CD4-positive, CD25-positive, alpha-beta regulatory T cell (primary cell): ENCODE measurements around the gene ATP1A4. TPM values are rescaled to one million over a fixed set of nuclear protein-coding genes. Genes with fewer than 3 reads are reported as not detected.

Experiments used
- ATAC-seq, 2 donors: fragments of 150-1000 bp; cut with Tn5 transposase; one replicate each; pipeline ENCODE4 v1.10.0; 2021; ENCODE audit warnings: low read depth in 2 of 2, moderate number of reproducible peaks in 2 of 2, moderate library complexity in 1 of 2
- DNase-seq, 3 donors: peaks; one replicate each; pipeline versions ENCODE4 v3.0.0 to v3.0.0-alpha.2; 2012 to 2022; ENCODE audit warnings: mixed read lengths in 1 of 3
- H3K27ac ChIP-seq: one replicate; pipeline ENCODE4 v1.7.0; 2013; ENCODE audit warnings: mild to moderate bottlenecking, low read length; ENCODE audit not compliant: insufficient read depth, poor library complexity, severe bottlenecking
- H3K27me3 ChIP-seq: one replicate; pipeline ENCODE4 v1.7.0; 2013; ENCODE audit warnings: low read length; ENCODE audit not compliant: control insufficient read depth, insufficient read depth
- H3K36me3 ChIP-seq: one replicate; pipeline ENCODE4 v1.7.0; 2013; ENCODE audit warnings: mild to moderate bottlenecking, low read length, moderate library complexity; ENCODE audit not compliant: control insufficient read depth, insufficient read depth
- H3K4me1 ChIP-seq: 2 replicates; pipeline ENCODE4 v1.7.0; 2013; ENCODE audit warnings: mild to moderate bottlenecking, low read length; ENCODE audit not compliant: insufficient read depth, control insufficient read depth, poor library complexity, severe bottlenecking
- H3K4me3 ChIP-seq: one replicate; pipeline ENCODE4 v1.7.0; 2013; ENCODE audit warnings: low read depth, mild to moderate bottlenecking, low read length, moderate library complexity
- H3K9me3 ChIP-seq, 2 experiments: 1 replicate in 1 of 2; 2 replicates in 1 of 2; pipeline ENCODE4 v1.7.0; 2013; ENCODE audit warnings: low read length in 2 of 2, mild to moderate bottlenecking in 1 of 2, moderate library complexity in 1 of 2; ENCODE audit not compliant: control insufficient read depth in 2 of 2
- H3K27ac Mint-ChIP-seq, 3 donors: one replicate each; pipeline ENCODE4 v1.8.0; 2020 to 2022; ENCODE audit warnings: mild to moderate bottlenecking in 3 of 3, mixed read lengths in 3 of 3, moderate library complexity in 2 of 3
- H3K27me3 Mint-ChIP-seq: one replicate; pipeline ENCODE4 v1.8.0; 2022; ENCODE audit warnings: mild to moderate bottlenecking, mixed read lengths
- H3K36me3 Mint-ChIP-seq: one replicate; pipeline ENCODE4 v1.8.0; 2020; ENCODE audit warnings: mixed read lengths
- H3K4me1 Mint-ChIP-seq, 4 donors: one replicate each; pipeline ENCODE4 v1.8.0; 2020 to 2022; ENCODE audit warnings: mixed read lengths in 4 of 4, mild to moderate bottlenecking in 1 of 4
- H3K4me3 Mint-ChIP-seq, 4 donors: one replicate each; pipeline ENCODE4 v1.8.0; 2020 to 2022; ENCODE audit warnings: mild to moderate bottlenecking in 4 of 4, mixed read lengths in 4 of 4, moderate library complexity in 3 of 4
- H3K9me3 Mint-ChIP-seq, 7 donors: one replicate each; pipeline ENCODE4 v1.8.0; 2020 to 2022; ENCODE audit warnings: mixed read lengths in 7 of 7, mild to moderate bottlenecking in 3 of 7, moderate library complexity in 2 of 7
- polyA plus RNA-seq, 4 donors: library from polyadenylated mRNA; unstranded; fragments of 300-500 nt; fragmentation: Illumina TruSeq; gene quantifications; one replicate each; pipeline ENCODE4 v1.2.3, GENCODE V29; 2021
- total RNA-seq: library from RNA; stranded (reverse); gene quantifications from one replicate; pipeline ENCODE4 v1.2.3, GENCODE V29; 2022

The ATP1A4 gene
- total and polyA plus RNA-seq, 5 donors from 2014 or later, result not detected

DNA sequence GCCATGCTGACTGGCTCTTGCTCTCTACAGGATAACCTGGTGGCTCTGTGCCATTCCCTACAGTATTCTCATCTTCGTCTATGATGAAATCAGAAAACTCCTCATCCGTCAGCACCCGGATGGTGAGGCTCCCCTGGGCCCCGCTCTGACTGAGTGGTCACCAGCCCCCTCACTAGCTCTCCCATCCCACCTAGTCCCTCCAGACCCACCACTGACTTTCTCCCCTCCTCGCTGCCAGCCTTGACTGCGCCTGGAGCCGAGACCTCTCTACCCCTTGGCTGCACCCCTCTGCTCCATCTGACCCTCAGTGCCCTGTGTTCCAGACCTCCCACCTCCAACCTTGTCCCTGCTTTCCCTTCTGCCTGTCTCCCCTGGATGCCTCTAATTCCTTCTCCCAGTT lies 34.8 kb downstream of the ATP1A4 start:
- Histone ChIP-seq H3K4me1 (no peaks in the 10 kb centered on the region), H3K9me3 (no peaks in the 10 kb centered on the region), H3K27ac (no peak overlapping the region), H3K27me3 (no peaks in the 10 kb centered on the region), H3K4me3 (no peak overlapping the region), H3K36me3 (no peaks in the 10 kb centered on the region)
- peaks cover 20% of the 10 kb centered on the region for H3K27me3 Mint-ChIP-seq
- H3K4me3 Mint-ChIP-seq, result no peak overlapping the region
- no peaks in the 10 kb centered on the region for H3K36me3 Mint-ChIP-seq
- peak overlapping the region in 2 of 3 donors; percentile 13 to 87 for H3K27ac Mint-ChIP-seq
- peaks cover 0 to 2% (median 0%) of the 10 kb centered on the region in 7 donors for H3K9me3 Mint-ChIP-seq
- no peak for DNase-seq
- no peak for ATAC-seq
- H3K4me1 Mint-ChIP-seq, result no peaks in the 10 kb centered on the region

- Mint-ChIP-seq H3K27me3 (peaks cover 16% of the 10 kb centered on the region), H3K27ac (peak overlapping the region in 1 of 3 donors; percentile 13), H3K9me3 (peaks cover 0 to 2% (median 0%) of the 10 kb centered on the region in 7 donors), H3K4me1 (no peaks in the 10 kb centered on the region), H3K36me3 (no peaks in the 10 kb centered on the region), H3K4me3 (no peak overlapping the region)
- no peaks in the 10 kb centered on the region for H3K27me3 ChIP-seq
- H3K36me3 ChIP-seq, result no peaks in the 10 kb centered on the region
- H3K27ac ChIP-seq, result no peak overlapping the region
- ATAC-seq, result no peak
- no peak overlapping the region for H3K4me3 ChIP-seq
- no peak for DNase-seq
- no peaks in the 10 kb centered on the region for H3K9me3 ChIP-seq
- H3K4me1 ChIP-seq, result no peaks in the 10 kb centered on the region
Observed at GRCh38 chr1:160186729-160187128, 35.3 kb downstream of the ATP1A4 start.

DNA sequence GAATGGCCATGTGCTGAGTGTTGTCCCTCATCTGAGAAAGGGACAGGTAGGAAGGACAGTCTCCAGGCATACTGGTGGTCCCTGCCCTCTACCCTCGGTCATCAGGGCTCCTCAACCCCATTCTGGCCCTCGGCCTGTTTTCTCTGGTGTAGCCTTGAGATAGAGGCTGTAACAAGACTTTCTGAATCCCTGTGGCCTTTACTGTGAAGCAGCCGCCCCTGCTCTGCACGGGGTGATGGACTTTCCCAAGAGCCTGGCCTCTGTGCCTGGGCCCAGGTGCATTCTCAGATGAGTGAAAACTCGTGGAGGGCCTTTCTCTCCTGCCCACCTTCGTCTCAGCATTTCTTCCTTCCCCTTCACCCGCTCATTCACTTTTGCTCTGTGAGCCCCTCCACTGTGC lies 36.0 kb downstream of the ATP1A4 start:
- H3K27me3 Mint-ChIP-seq, result peaks cover 16% of the 10 kb centered on the region
- H3K27ac Mint-ChIP-seq, result no peak overlapping the region
- H3K27ac ChIP-seq, result no peak overlapping the region
- H3K4me3 Mint-ChIP-seq, result no peak overlapping the region
- ATAC-seq (no peak), DNase-seq (no peak)
- no peaks in the 10 kb centered on the region for H3K27me3 ChIP-seq
- no peak overlapping the region for H3K4me3 ChIP-seq
- H3K36me3 ChIP-seq, result no peaks in the 10 kb centered on the region
- no peaks in the 10 kb centered on the region for H3K4me1 ChIP-seq
- H3K9me3 ChIP-seq, result no peaks in the 10 kb centered on the region
- peaks cover 0 to 2% (median 0%) of the 10 kb centered on the region in 7 donors for H3K9me3 Mint-ChIP-seq
- H3K36me3 Mint-ChIP-seq, result no peaks in the 10 kb centered on the region
- H3K4me1 Mint-ChIP-seq, result no peaks in the 10 kb centered on the region

- Mint-ChIP-seq H3K27ac (no peak overlapping the region), H3K36me3 (no peaks in the 10 kb centered on the region), H3K4me1 (no peaks in the 10 kb centered on the region), H3K9me3 (peaks cover 0 to 2% (median 0%) of the 10 kb centered on the region in 7 donors), H3K27me3 (peaks cover 16% of the 10 kb centered on the region), H3K4me3 (no peak overlapping the region)
- ATAC-seq (no peak), DNase-seq (no peak)
- no peak overlapping the region for H3K4me3 ChIP-seq
- no peaks in the 10 kb centered on the region for H3K9me3 ChIP-seq
- no peaks in the 10 kb centered on the region for H3K36me3 ChIP-seq
- no peak overlapping the region for H3K27ac ChIP-seq
- no peaks in the 10 kb centered on the region for H3K27me3 ChIP-seq
- no peaks in the 10 kb centered on the region for H3K4me1 ChIP-seq
Observed at GRCh38 chr1:160188341-160188740, 36.9 kb downstream of the ATP1A4 start.

- H3K4me1 Mint-ChIP-seq, result no peaks in the 10 kb centered on the region
- no peaks in the 10 kb centered on the region for H3K36me3 ChIP-seq
- DNase-seq (no peak), ATAC-seq (no peak)
- no peaks in the 10 kb centered on the region for H3K27me3 ChIP-seq
- H3K4me1 ChIP-seq, result no peaks in the 10 kb centered on the region
- H3K4me3 ChIP-seq, result no peak within 1 kb of the TSS
- H3K27me3 Mint-ChIP-seq, result peaks cover 16% of the 10 kb centered on the region
- no peak within 1 kb of the TSS for H3K4me3 Mint-ChIP-seq
- no peaks in the 10 kb centered on the region for H3K36me3 Mint-ChIP-seq
- H3K9me3 ChIP-seq, result no peaks in the 10 kb centered on the region
- H3K9me3 Mint-ChIP-seq, result peaks cover 0 to 2% (median 0%) of the 10 kb centered on the region in 7 donors
- H3K27ac Mint-ChIP-seq, result no peak within 1 kb of the TSS
- no peak within 1 kb of the TSS for H3K27ac ChIP-seq
Observed at GRCh38 chr1:160189649-160190625, 38.5 kb downstream of the ATP1A4 start, which contains the start of gene CASQ1. Gene CASQ1 (plus strand): TSS chr1:160190575. CDS start chr1:160190752, 177 bp downstream.

DNA sequence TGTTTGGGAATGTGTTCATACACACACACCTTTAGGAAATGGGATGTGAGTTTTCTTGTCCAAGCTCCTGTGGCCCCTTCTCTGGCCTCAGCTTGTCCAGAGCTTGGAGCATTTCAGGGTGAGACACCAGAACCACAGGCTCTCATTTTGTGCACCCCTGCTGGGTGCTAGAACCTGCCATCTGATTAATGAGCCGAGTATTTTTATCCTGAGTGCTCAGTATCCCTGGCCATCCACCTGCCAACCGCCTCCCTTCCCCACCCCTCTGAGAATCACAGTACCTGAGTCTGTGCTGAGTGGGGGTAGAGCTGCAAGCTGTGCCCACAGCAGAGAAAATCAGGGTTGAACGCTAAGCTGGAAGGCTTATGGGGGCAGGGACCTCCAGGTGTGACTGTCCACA lies 40.4 kb downstream of the ATP1A4 start:
- DNase-seq (no peak), ATAC-seq (no peak)
- Histone ChIP-seq H3K27ac (no peak overlapping the region), H3K36me3 (no peaks in the 10 kb centered on the region), H3K4me1 (no peaks in the 10 kb centered on the region), H3K27me3 (no peaks in the 10 kb centered on the region), H3K4me3 (no peak overlapping the region), H3K9me3 (no peaks in the 10 kb centered on the region)
- Mint-ChIP-seq H3K27me3 (peaks cover 9% of the 10 kb centered on the region), H3K4me1 (no peaks in the 10 kb centered on the region), H3K9me3 (no peaks in the 10 kb centered on the region), H3K36me3 (no peaks in the 10 kb centered on the region), H3K4me3 (no peak overlapping the region), H3K27ac (no peak overlapping the region)

DNA sequence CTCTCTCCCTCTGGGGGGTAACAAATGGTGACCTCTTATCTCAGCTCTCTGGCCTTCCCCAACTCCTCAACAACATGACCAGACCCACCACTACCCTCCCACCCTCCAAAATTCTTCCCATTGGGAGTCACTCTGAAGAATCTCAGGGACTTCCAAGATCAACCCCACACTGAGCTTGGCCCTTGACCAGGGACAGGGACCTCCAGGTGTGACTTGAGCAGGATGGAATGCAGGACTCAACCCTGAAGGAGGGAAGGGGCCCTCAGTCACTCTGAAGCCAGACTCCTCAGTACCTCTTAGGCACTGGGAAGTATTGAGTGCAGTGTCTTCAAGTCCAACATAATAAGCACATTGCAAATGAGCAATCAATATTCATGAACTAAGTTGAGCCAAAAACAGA lies 40.8 kb downstream of the ATP1A4 start:
- ATAC-seq, result no peak
- Histone ChIP-seq H3K27me3 (no peaks in the 10 kb centered on the region), H3K9me3 (no peaks in the 10 kb centered on the region), H3K27ac (no peak overlapping the region), H3K4me1 (no peaks in the 10 kb centered on the region), H3K36me3 (no peaks in the 10 kb centered on the region), H3K4me3 (no peak overlapping the region)
- Mint-ChIP-seq H3K9me3 (no peaks in the 10 kb centered on the region), H3K36me3 (no peaks in the 10 kb centered on the region), H3K27ac (no peak overlapping the region), H3K4me3 (no peak overlapping the region), H3K4me1 (no peaks in the 10 kb centered on the region), H3K27me3 (peaks cover 5% of the 10 kb centered on the region)
- DNase-seq, result no peak
